Testis (tissue), 2 donors: Measurements from ENCODE around the gene NEK2.

Experiments
- CTCF ChIP-seq, 3 experiments: fragments of 450-650 bp in 2 of 3; fragments of 200-600 bp in 1 of 3; sonication (generic) in 1 of 3; IDR thresholded peaks; one replicate each; pipeline ENCODE4 v1.5.1; 2016 to 2019; ENCODE audit warnings: antibody characterized with exemption in 3 of 3, mild to moderate bottlenecking in 2 of 3, moderate library complexity in 1 of 3
- POLR2A ChIP-seq: fragments of 450-650 bp; IDR thresholded peaks from one replicate; pipeline ENCODE4 v1.6.1; 2017; ENCODE audit warnings: antibody characterized with exemption, mild to moderate bottlenecking, moderate library complexity

GRCh38 chr1:211697356-211697755 lies 21.9 kb upstream of the NEK2 start:
- no peak for TF ChIP-seq POLR2A
- TF ChIP-seq CTCF (IDR thresholded peaks at IDR 0.05), result no peak
